Heart right ventricle (tissue), 16 donors: ENCODE data around the gene CORO2B. TPM values are rescaled to one million over a fixed set of nuclear protein-coding genes. Genes with fewer than 3 reads are reported as not detected.

Experiments
- ATAC-seq, 8 donors: fragments of 200-7000 bp; cut with Tn5 transposase; one replicate each; pipeline ENCODE4 v1.9.1; 2020; ENCODE audit warnings: mild to moderate bottlenecking in 8 of 8, moderate library complexity in 8 of 8, moderate number of reproducible peaks in 1 of 8
- DNase-seq, 2 donors: peaks; one replicate each; pipeline ENCODE4 v3.0.0-alpha.2; 2020
- H3K27ac ChIP-seq, 10 donors: fragments of 200-600 bp; sonication (generic) in 2 of 10; one replicate each; pipeline versions ENCODE4 v1.5.0 to v1.8.0; 2020 to 2022; ENCODE audit warnings: mild to moderate bottlenecking in 3 of 10
- H3K27me3 ChIP-seq, 7 donors: fragments of 200-600 bp; one replicate each; pipeline ENCODE4 v1.8.0; 2021 to 2022; ENCODE audit warnings: mild to moderate bottlenecking in 2 of 7
- H3K36me3 ChIP-seq, 9 donors: fragments of 200-600 bp; sonication (generic) in 1 of 9; one replicate each; pipeline versions ENCODE4 v1.5.0 to v1.8.0; 2020 to 2022; ENCODE audit warnings: mild to moderate bottlenecking in 2 of 9
- H3K4me1 ChIP-seq, 9 donors: fragments of 200-600 bp; sonication (generic) in 1 of 9; one replicate each; pipeline versions ENCODE4 v1.5.0 to v1.8.0; 2020 to 2022; ENCODE audit warnings: mild to moderate bottlenecking in 4 of 9
- H3K4me3 ChIP-seq, 10 donors: fragments of 200-600 bp; sonication (generic) in 2 of 10; one replicate each; pipeline versions ENCODE4 v1.5.0 to v1.8.0; 2020 to 2022; ENCODE audit warnings: mild to moderate bottlenecking in 7 of 10, moderate library complexity in 2 of 10
- H3K9me3 ChIP-seq, 11 donors: fragments of 200-600 bp in 10 of 11; sonication (generic) in 2 of 11; one replicate each; pipeline versions ENCODE4 v1.5.0 to v1.8.0; 2013 to 2022; ENCODE audit warnings: mild to moderate bottlenecking in 2 of 11, control low read depth in 1 of 11, moderate library complexity in 1 of 11
- WGBS, 2 donors: extraction: QIAGEN DNeasy Blood & Tissue Kit; methylation state at CpG; one replicate each; pipeline ENCODE4 v1.1.7; 2013; ENCODE audit warnings: inconsistent platforms in 1 of 2; 5-methylcytosine and 5-hydroxymethylcytosine counted together
- intact Hi-C, 10 donors: fragments of 100-400 bp; cut with DNase I; formaldehyde crosslinking; loops; one replicate each; pipeline versions ENCODE4 v1.11.1 to v1.14.2; 2022
- polyA plus RNA-seq, 2 donors: library from polyadenylated mRNA; stranded (reverse); fragments of 200-250 nt; gene quantifications; one replicate each; pipeline ENCODE4 v1.2.3, GENCODE V29; 2013
- total RNA-seq, 10 donors: library from RNA; stranded (reverse); fragmentation: NEBNext Ultra II Directional in 3 of 10; extraction: Animal tissue kit (Norgen Biotek cat#: 25700) in 3 of 10; gene quantifications; one replicate each; pipeline versions ENCODE4 v1.2.1 to v1.2.4, GENCODE V29; 2021 to 2023
- TF ChIP-seq, protein P1 (sequence below), 9 donors: fragments of 200-600 bp; sonication (generic) in 2 of 9; IDR thresholded peaks; one replicate each; pipeline versions ENCODE4 v1.5.0 to v1.8.0; 2021 to 2022; ENCODE audit warnings: antibody characterized with exemption in 9 of 9, mild to moderate bottlenecking in 5 of 9, moderate library complexity in 1 of 9
- donor health status: Arrhythmogenic right ventricular cardiomyopathy.
- donor health status: ischemic (EF 13 %, LVEDD 7.1; RV severe dilation, severe dysfunction).
- donor health status: healthy with polysubstance abuse.
- donor health status: DM: no; HTN: yes; CAD: no.
- donor health status: DM: no; HTN: no; CAD: no.
- donor health status: ischemic (EF 25% LVEDD 6.9; RV normal size, moderate dysfunction).
- donor health status: ischemic (EF 25% LVEDD 5.7; RV mildly dilated, moderate dysfunction).
- donor health status: healthy.
- donor health status: DM: yes; HTN: yes; CAD: no.
- donor health status: Ischemic cardiomyopathy.
- donor health status: ischemic (EF 35%, LVEDD 5.7; RV mildly dilated, moderate dysfunction).
- donor health status: nonischemic (EF 11% LVEDD 7.7; RV severe dilation, severe dysfunction).
- donor health status: DM: yes; HTN: yes; CAD: no.
- donor health status: PGD.
- donor health status: ischemic (EF 29% LVEDD 5.4; RV normal size, mild dysfunction).
- donor health status: nonischemic (EF 23%, LVEDD 6.1; RV moderate dilation, normal function).

Gene CORO2B
- total and polyA plus RNA-seq, 12 donors: 2.6 to 8.1 (median 4.5) TPM

DNA sequence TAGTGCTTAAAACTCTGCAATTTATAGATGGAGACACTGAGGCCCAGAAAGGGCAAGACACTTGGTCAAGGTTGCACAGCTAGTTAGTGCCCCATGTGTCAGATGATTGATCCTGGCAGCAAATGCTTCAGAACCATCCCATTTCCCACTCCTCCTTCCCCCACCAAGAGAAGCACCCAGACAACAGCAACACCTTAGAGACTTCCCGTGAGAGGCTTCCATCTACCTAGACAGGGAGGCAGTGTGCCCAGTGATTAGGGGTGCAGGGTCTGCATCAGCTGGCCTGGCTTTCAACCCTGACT, 77.6 kb downstream of the CORO2B start:
- WGBS, 2 donors: 100% methylated on average over 1 of the region's 1 CpG
- DNase-seq (no peak), ATAC-seq (no peak)
- TF ChIP-seq, protein P1, sequence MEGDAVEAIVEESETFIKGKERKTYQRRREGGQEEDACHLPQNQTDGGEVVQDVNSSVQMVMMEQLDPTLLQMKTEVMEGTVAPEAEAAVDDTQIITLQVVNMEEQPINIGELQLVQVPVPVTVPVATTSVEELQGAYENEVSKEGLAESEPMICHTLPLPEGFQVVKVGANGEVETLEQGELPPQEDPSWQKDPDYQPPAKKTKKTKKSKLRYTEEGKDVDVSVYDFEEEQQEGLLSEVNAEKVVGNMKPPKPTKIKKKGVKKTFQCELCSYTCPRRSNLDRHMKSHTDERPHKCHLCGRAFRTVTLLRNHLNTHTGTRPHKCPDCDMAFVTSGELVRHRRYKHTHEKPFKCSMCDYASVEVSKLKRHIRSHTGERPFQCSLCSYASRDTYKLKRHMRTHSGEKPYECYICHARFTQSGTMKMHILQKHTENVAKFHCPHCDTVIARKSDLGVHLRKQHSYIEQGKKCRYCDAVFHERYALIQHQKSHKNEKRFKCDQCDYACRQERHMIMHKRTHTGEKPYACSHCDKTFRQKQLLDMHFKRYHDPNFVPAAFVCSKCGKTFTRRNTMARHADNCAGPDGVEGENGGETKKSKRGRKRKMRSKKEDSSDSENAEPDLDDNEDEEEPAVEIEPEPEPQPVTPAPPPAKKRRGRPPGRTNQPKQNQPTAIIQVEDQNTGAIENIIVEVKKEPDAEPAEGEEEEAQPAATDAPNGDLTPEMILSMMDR (IDR thresholded peaks at IDR 0.05): no peak
- Histone ChIP-seq H3K9me3 (no peaks in the 10 kb centered on the region), H3K4me3 (no peak overlapping the region), H3K4me1 (peaks cover 0 to 15% (median 3%) of the 10 kb centered on the region in 9 donors), H3K27me3 (no peaks in the 10 kb centered on the region), H3K36me3 (no peaks in the 10 kb centered on the region), H3K27ac (no peak overlapping the region)
- intact Hi-C loops: no loop called here

DNA sequence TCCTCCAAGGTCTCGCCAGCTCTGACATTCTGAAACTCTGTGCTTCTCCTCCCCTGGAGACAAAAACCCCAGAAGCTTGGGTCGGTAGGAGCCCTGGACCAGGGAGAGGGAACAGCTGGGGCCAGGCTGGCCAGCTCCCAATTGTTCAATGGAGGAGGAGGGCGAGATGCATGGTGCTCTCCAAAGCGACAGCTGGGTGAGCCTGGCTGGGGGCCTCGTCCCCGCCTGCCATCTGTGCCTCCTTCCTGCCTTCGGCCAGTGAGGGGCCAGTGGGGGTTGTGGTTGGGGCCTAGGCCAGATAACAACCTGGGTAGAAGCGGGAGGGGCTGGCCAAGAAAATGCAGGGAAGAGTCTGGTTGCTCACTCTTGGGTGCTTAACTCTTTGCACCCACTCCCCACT, 79.4 kb downstream of the CORO2B start:
- ATAC-seq (peak in 4 of 8 donors; percentile 34 to 69 (median 48)), DNase-seq (peak in 1 of 2 donors; percentile 41)
- Histone ChIP-seq H3K9me3 (no peaks in the 10 kb centered on the region), H3K27ac (no peak overlapping the region), H3K4me3 (no peak overlapping the region), H3K36me3 (no peaks in the 10 kb centered on the region), H3K4me1 (peaks cover 0 to 9% (median 0%) of the 10 kb centered on the region in 9 donors), H3K27me3 (no peaks in the 10 kb centered on the region)
- TF ChIP-seq, protein P1 (IDR thresholded peaks at IDR 0.05): no peak
- intact Hi-C loops: no loop called here
- WGBS, 2 donors: 58 to 59% methylated on average over 8 of the region's 8 CpGs

DNA sequence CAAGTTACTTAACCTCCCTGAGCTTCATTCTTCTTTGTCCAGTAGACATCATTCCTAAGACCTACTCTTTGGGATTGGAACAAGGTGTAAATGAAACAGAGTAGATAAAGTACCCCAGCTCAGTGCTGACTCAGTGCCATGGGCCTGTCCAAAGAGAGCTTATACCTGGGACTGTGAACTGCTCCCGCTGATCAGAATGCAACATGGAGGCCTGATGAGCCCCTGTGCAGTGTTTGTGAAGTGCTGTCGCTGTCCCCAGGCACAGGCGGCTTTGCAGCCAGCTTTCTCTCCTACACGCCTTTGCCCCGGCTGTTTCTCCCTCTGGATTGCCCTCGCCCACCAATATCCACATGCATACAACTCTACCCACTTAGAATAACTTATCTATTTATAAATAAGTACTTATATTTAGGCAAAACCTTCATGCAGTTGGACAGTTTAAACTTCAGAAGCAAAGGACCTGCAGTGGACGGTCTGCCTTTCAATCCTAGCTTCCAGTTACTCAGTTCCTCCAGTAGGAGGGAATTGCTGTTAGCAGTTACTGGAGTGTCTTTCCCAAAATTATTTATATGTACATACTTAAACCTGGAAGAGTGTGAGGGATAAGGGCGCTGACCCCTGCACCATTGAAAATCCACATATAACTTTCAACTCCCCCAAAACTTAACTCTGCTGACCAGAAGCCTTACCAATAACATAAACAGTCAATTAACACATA, 80.0 kb downstream of the CORO2B start:
- Histone ChIP-seq H3K4me1 (peaks cover 0 to 9% (median 0%) of the 10 kb centered on the region in 9 donors), H3K9me3 (no peaks in the 10 kb centered on the region), H3K36me3 (no peaks in the 10 kb centered on the region), H3K27ac (no peak overlapping the region), H3K27me3 (no peaks in the 10 kb centered on the region), H3K4me3 (no peak overlapping the region)
- TF ChIP-seq, protein P1 (IDR thresholded peaks at IDR 0.05): peak in 2 of 9 donors; percentile 8 to 14
- WGBS, 2 donors: 54 to 82% methylated on average over 8 of the region's 8 CpGs
- DNase-seq (no peak), ATAC-seq (no peak)
- intact Hi-C loops: no loop called here

DNA sequence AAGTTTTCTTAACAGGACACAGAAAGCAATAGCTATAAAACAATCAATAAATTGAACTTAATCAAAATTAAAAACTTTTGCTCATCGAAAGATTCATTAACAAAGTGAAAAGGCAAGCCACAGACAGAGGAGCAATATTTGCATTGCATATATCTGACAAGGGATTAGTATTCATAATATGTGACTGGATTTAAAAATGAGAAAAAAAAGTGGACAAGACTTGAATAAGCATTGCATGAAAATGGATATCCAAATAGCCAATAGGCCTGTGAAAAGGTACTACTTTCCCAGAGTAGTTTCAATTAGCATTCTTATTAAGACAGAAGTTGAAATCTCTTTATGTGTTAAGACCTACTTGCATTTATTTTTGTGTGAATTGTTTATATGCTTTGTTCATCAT, 84.7 kb downstream of the CORO2B start:
- H3K4me3 ChIP-seq: no peak overlapping the region
- H3K27ac ChIP-seq: no peak overlapping the region
- H3K9me3 ChIP-seq: no peaks in the 10 kb centered on the region
- 95 to 98% methylated on average over 1 of the region's 1 CpG for WGBS, 2 donors
- no peak for ATAC-seq
- no peaks in the 10 kb centered on the region for H3K36me3 ChIP-seq
- intact Hi-C loops: no loop called here
- no peaks in the 10 kb centered on the region for H3K27me3 ChIP-seq
- peaks cover 0 to 7% (median 0%) of the 10 kb centered on the region in 9 donors for H3K4me1 ChIP-seq
- DNase-seq: no peak
- TF ChIP-seq, protein P1 (IDR thresholded peaks at IDR 0.05): no peak
